IMR-90 (cell line): ENCODE results near the gene PKP3. TPM values are rescaled to one million over a fixed set of nuclear protein-coding genes. Genes with fewer than 3 reads are reported as not detected.

ENCODE experiments used
- ATAC-seq: fragments of 200-7000 bp; cut with Tn5 transposase; 2 replicates; pipeline ENCODE4 v1.9.1; 2020; ENCODE audit warnings: low read depth, mild to moderate bottlenecking, moderate library complexity
- BruUV-seq: library from RNA; stranded (reverse); fragments of 400-500 nt; replicated peaks from 2 replicates; lab custom pipeline; 2021; lab: Mats Ljungman, UMichigan
- CTCF ChIA-PET: fragments of 300-600 bp; formaldehyde crosslinking; extraction: SDS; loops from one replicate; lab custom pipeline; 2021; ENCODE audit warnings: antibody characterized with exemption; lab: Yijun Ruan, JAX
- POLR2A ChIA-PET: fragments of 300-600 bp; sonication (Branson Sonifier 250); formaldehyde crosslinking; loops from one replicate; lab custom pipeline; 2022; ENCODE audit warnings: antibody characterized with exemption; ENCODE audit not compliant: unreplicated experiment; lab: Charles Lee
- DNase-seq: peaks from one replicate; pipeline ENCODE4 v3.0.0; 2013
- H2AFZ ChIP-seq: replicated peaks from 2 replicates; pipeline ENCODE3; 2013; ENCODE audit warnings: low read length, mild to moderate bottlenecking; ENCODE audit not compliant: poor library complexity
- H2AK5ac ChIP-seq: 2 replicates; pipeline ENCODE4 v1.6.1; 2013; ENCODE audit warnings: low read depth, low read length, inconsistent platforms
- H2AK9ac ChIP-seq: replicated peaks from 2 replicates; pipeline ENCODE3; 2013; ENCODE audit warnings: mild to moderate bottlenecking, low read depth, low read length, moderate library complexity; ENCODE audit not compliant: poor library complexity
- H2BK120ac ChIP-seq: 2 replicates; pipeline ENCODE4 v1.6.1; 2013; ENCODE audit warnings: low read depth, low read length, inconsistent platforms
- H2BK15ac ChIP-seq: 3 replicates; pipeline ENCODE4 v1.6.1; 2013; ENCODE audit warnings: low read depth, low read length, inconsistent platforms
- H2BK20ac ChIP-seq: 2 replicates; pipeline ENCODE4 v1.6.1; 2013; ENCODE audit warnings: low read depth, mild to moderate bottlenecking, inconsistent platforms, low read length, moderate library complexity
- H2BK5ac ChIP-seq: 2 replicates; pipeline ENCODE4 v1.6.1; 2013; ENCODE audit warnings: mild to moderate bottlenecking, low read depth, low read length, inconsistent platforms; ENCODE audit not compliant: poor library complexity, severe bottlenecking
- H3K14ac ChIP-seq: replicated peaks from 2 replicates; pipeline ENCODE4 v1.6.1; 2013; ENCODE audit warnings: low read depth, low read length, inconsistent platforms
- H3K18ac ChIP-seq: 2 replicates; pipeline ENCODE4 v1.6.1; 2013; ENCODE audit warnings: low read depth, low read length, control low read depth
- H3K23ac ChIP-seq: 2 replicates; pipeline ENCODE4 v1.6.1; 2013; ENCODE audit warnings: low read depth, low read length, inconsistent platforms
- H3K27ac ChIP-seq: 2 replicates; pipeline ENCODE4 v1.5.1; 2013; ENCODE audit warnings: mild to moderate bottlenecking, control low read depth, low read length; ENCODE audit not compliant: insufficient read depth
- H3K27me3 ChIP-seq: 2 replicates; pipeline ENCODE4 v1.6.1; 2013; ENCODE audit warnings: low read length; ENCODE audit not compliant: control insufficient read depth, insufficient read depth
- H3K36me3 ChIP-seq: 2 replicates; pipeline ENCODE4 v1.6.1; 2013; ENCODE audit warnings: low read length, mixed read lengths; ENCODE audit not compliant: control insufficient read depth, insufficient read depth
- H3K4ac ChIP-seq: 2 replicates; pipeline ENCODE4 v1.6.1; 2013; ENCODE audit warnings: low read depth, low read length, inconsistent platforms
- H3K4me1 ChIP-seq: 2 replicates; pipeline ENCODE4 v1.6.1; 2013; ENCODE audit warnings: low read length, mixed read lengths; ENCODE audit not compliant: control insufficient read depth, insufficient read depth
- H3K4me2 ChIP-seq: 2 replicates; pipeline ENCODE4 v1.6.1; 2013; ENCODE audit warnings: low read depth, mild to moderate bottlenecking, control low read depth, low read length, moderate library complexity
- H3K4me3 ChIP-seq: 2 replicates; pipeline ENCODE4 v1.5.1; 2013; ENCODE audit warnings: low read depth, mild to moderate bottlenecking, control low read depth, low read length, moderate library complexity; ENCODE audit not compliant: insufficient read depth
- H3K56ac ChIP-seq: 2 replicates; pipeline ENCODE4 v1.6.1; 2013; ENCODE audit warnings: low read length, inconsistent platforms; ENCODE audit not compliant: insufficient read depth; ENCODE audit errors: extremely low read depth
- H3K79me1 ChIP-seq, 2 experiments: 2 replicates each; pipeline ENCODE4 v1.6.1; 2013; ENCODE audit warnings: low read length in 2 of 2, inconsistent platforms in 1 of 2, low read depth in 1 of 2
- H3K9ac ChIP-seq: 2 replicates; pipeline ENCODE4 v1.6.1; 2013; ENCODE audit warnings: low read depth, low read length, control low read depth
- H3K9me1 ChIP-seq: 2 replicates; pipeline ENCODE4 v1.6.1; 2013; ENCODE audit warnings: low read length, inconsistent platforms; ENCODE audit not compliant: insufficient read depth
- H3K9me3 ChIP-seq: 2 replicates; pipeline ENCODE4 v1.6.1; 2013; ENCODE audit warnings: low read length; ENCODE audit not compliant: control insufficient read depth, insufficient read depth
- H4K20me1 ChIP-seq: 2 replicates; pipeline ENCODE4 v1.6.1; 2013; ENCODE audit warnings: low read length, inconsistent platforms; ENCODE audit not compliant: insufficient read depth
- H4K5ac ChIP-seq: 2 replicates; pipeline ENCODE4 v1.6.1; 2013; ENCODE audit warnings: mild to moderate bottlenecking, low read depth, low read length, control low read depth
- H4K8ac ChIP-seq, 2 experiments: 2 replicates each; pipeline ENCODE4 v1.6.1; 2013; ENCODE audit warnings: low read depth in 2 of 2, low read length in 2 of 2, control low read depth in 1 of 2, inconsistent platforms in 1 of 2
- H4K91ac ChIP-seq: 2 replicates; pipeline ENCODE4 v1.6.1; 2013; ENCODE audit warnings: low read depth, low read length, inconsistent platforms; ENCODE audit not compliant: insufficient read depth
- BHLHE40 ChIP-seq: fragments of 150-350 bp; IDR thresholded peaks from 2 replicates; pipeline ENCODE4 v1.6.1; 2016; ENCODE audit warnings: mild to moderate bottlenecking, low read depth, low read length
- CEBPB ChIP-seq: IDR thresholded peaks from 2 replicates; pipeline ENCODE4 v1.6.1; 2012; ENCODE audit warnings: low read depth, low read length, improper control_type of control experiment
- CTCF ChIP-seq: conservative IDR thresholded peaks from 2 replicates; pipeline ENCODE4 v1.5.1; 2012; ENCODE audit warnings: mild to moderate bottlenecking, low read depth, low read length, improper control_type of control experiment
- MAZ ChIP-seq: IDR thresholded peaks from 2 replicates; pipeline ENCODE4 v1.6.1; 2012; ENCODE audit warnings: low read depth, mild to moderate bottlenecking, low read length, improper control_type of control experiment, moderate library complexity, borderline replicate concordance
- POLR2A ChIP-seq: IDR thresholded peaks from 2 replicates; pipeline ENCODE4 v1.6.1; 2012; ENCODE audit warnings: mild to moderate bottlenecking, low read depth, low read length
- RCOR1 ChIP-seq: IDR thresholded peaks from 2 replicates; pipeline ENCODE4 v1.6.1; 2012; ENCODE audit warnings: mild to moderate bottlenecking, low read length, improper control_type of control experiment; ENCODE audit not compliant: insufficient replicate concordance
- USF2 ChIP-seq: fragments of 150-350 bp; IDR thresholded peaks from 2 replicates; pipeline ENCODE4 v1.6.1; 2017; ENCODE audit warnings: mild to moderate bottlenecking, antibody characterized with exemption, low read length, low read depth
- WGBS, 2 experiments: methylation state at CpG; one replicate each; pipeline versions ENCODE4 v1.1.5 to v1.1.7; 2013; ENCODE audit warnings: missing lambda C conversion rate in 2 of 2; ENCODE audit not compliant: insufficient read length in 1 of 2; ENCODE audit errors: extremely low coverage in 2 of 2; 5-methylcytosine and 5-hydroxymethylcytosine counted together
- dilution Hi-C: fragments of 300-500 bp; cut with HindIII; formaldehyde crosslinking; loops from one replicate; pipeline ENCODE4 v1.14.3; 2018; ENCODE audit warnings: low sequenced_read_pairs; ENCODE audit not compliant: unreplicated experiment
- in situ Hi-C: fragments of 300-500 bp; cut with MboI; formaldehyde crosslinking; loops from 3 replicates; pipeline ENCODE4 v1.14.3; 2019; ENCODE audit warnings: low sequenced_read_pairs, inconsistent platforms, mixed read lengths
- intact Hi-C: fragments of 100-400 bp; cut with micrococcal nuclease; formaldehyde crosslinking; loops from 2 replicates; pipeline ENCODE4 v1.10.0; 2022
- polyA plus RNA-seq, 3 experiments: library from polyadenylated mRNA; depleted of rRNA; stranded (reverse); fragments of >200 nt; gene quantifications; 2 replicates each; pipeline ENCODE4 v1.2.3, GENCODE V29; 2012; ENCODE audit warnings: low replicate concordance in 1 of 3
- total RNA-seq: library from RNA; depleted of rRNA; stranded (reverse); fragments of >200 nt; gene quantifications from 2 replicates; pipeline ENCODE4 v1.2.3, GENCODE V29; 2012

The PKP3 gene
- total and polyA plus RNA-seq, 2 of the 4 experiments (the other 2 are of a cell fraction): 1.5 to 2.2 TPM

GRCh38 chr11:385594-386351, 8.2 kb upstream of the PKP3 start:
- no TSS peak for BruUV-seq
- TF ChIP-seq POLR2A: no peak
- no peak for TF ChIP-seq RCOR1
- no peak for TF ChIP-seq BHLHE40
- TF ChIP-seq USF2: no peak
- TF ChIP-seq MAZ: no peak
- TF ChIP-seq CTCF: no peak
- TF ChIP-seq CEBPB: no peak
- CTCF ChIA-PET: no interaction called here

More at GRCh38 chr11:385594-386351, 8.2 kb upstream of the PKP3 start:
- Histone ChIP-seq H3K4me2 (no peak overlapping the region), H2AK9ac (no peak overlapping the region), H3K56ac (no peak overlapping the region), H3K14ac (no peak overlapping the region), H4K91ac (no peak overlapping the region), H4K5ac (no peak overlapping the region), H3K9me1 (no peaks in the 10 kb centered on the region), H2BK5ac (no peak overlapping the region), H4K8ac (no peak overlapping the region), H3K18ac (no peak overlapping the region), H3K4ac (no peak overlapping the region), H3K27me3 (peaks cover 8% of the 10 kb centered on the region; the same call in 1 of the 2 replicates), H3K9ac (no peak overlapping the region), H2BK120ac (no peak overlapping the region), H3K23ac (no peak overlapping the region), H3K4me3 (no peak overlapping the region), H3K9me3 (peaks cover 6% of the 10 kb centered on the region; the same call in 1 of the 2 replicates), H3K79me1 (no peaks in the 10 kb centered on the region), H2AFZ (no peak overlapping the region), H2BK20ac (no peak overlapping the region), H3K27ac (no peak overlapping the region), H4K20me1 (no peaks in the 10 kb centered on the region), H2BK15ac (no peak overlapping the region), H2AK5ac (no peak overlapping the region), H3K4me1 (no peaks in the 10 kb centered on the region), H3K36me3 (peaks cover 2% of the 10 kb centered on the region; the same call in 1 of the 2 replicates)
- ATAC-seq: no peak
- intact Hi-C loops (no loop called here), in situ Hi-C loops (no loop called here), dilution Hi-C loops (no loop called here)
- WGBS, 2 experiments: no CpG with 5 or more reads among the region's 19 CpGs
- POLR2A ChIA-PET: no interaction called here
- no peak for DNase-seq
